NCI-H524 treated with DMSO at 0.1 percent for 48 hours (cell line): Measurements from ENCODE around the gene CDYL.

ENCODE experiments used
- DNase-seq: peaks from one replicate; lab custom pipeline; 2025; lab: John Stamatoyannopoulos, UW

The CDYL gene

GRCh38 chr6:4774715-4775493, 1.3 kb upstream of the CDYL start:
- DNase-seq = no peak

- DNase-seq = no peak
Observed at GRCh38 chr6:4775494-4776130, 592 bp upstream of the CDYL start.

GRCh38 chr6:4776493-4777393, 539 bp downstream of the CDYL start:
- DNase-seq = no peak

- no peak for DNase-seq
Observed at GRCh38 chr6:4777394-4777935, 1.3 kb downstream of the CDYL start.

GRCh38 chr6:4778086-4778485, 1.9 kb downstream of the CDYL start:
- no peak for DNase-seq

GRCh38 chr6:4780360-4780812, 4.2 kb downstream of the CDYL start:
- no peak for DNase-seq

- no peak for DNase-seq
Observed at GRCh38 chr6:4781426-4781825, 5.2 kb downstream of the CDYL start.

- no peak for DNase-seq
Observed at GRCh38 chr6:4781967-4782575, 5.9 kb downstream of the CDYL start.

- no peak for DNase-seq
Observed at GRCh38 chr6:4786996-4787395, 10.8 kb downstream of the CDYL start.

- DNase-seq = no peak
Observed at GRCh38 chr6:4788482-4788881, 12.3 kb downstream of the CDYL start.

- no peak for DNase-seq
Observed at GRCh38 chr6:4788953-4789584, 12.9 kb downstream of the CDYL start.

- DNase-seq = no peak
Observed at GRCh38 chr6:4790158-4790899, 14.1 kb downstream of the CDYL start.

GRCh38 chr6:4794140-4794707, 18.0 kb downstream of the CDYL start:
- DNase-seq = no peak

GRCh38 chr6:4797587-4797986, 21.4 kb downstream of the CDYL start:
- DNase-seq = no peak

GRCh38 chr6:4799912-4800311, 23.7 kb downstream of the CDYL start:
- DNase-seq = no peak

- no peak for DNase-seq
Observed at GRCh38 chr6:4800662-4801061, 24.5 kb downstream of the CDYL start.

GRCh38 chr6:4801491-4802110, 25.4 kb downstream of the CDYL start:
- no peak for DNase-seq

GRCh38 chr6:4802312-4802935, 26.2 kb downstream of the CDYL start:
- no peak for DNase-seq

GRCh38 chr6:4803343-4803744, 27.1 kb downstream of the CDYL start:
- no peak for DNase-seq
